ENCODE measurements around the gene WFDC1.

WFDC1 gene

GRCh38 chr16:84302111-84302954 lies 7.7 kb downstream of the WFDC1 start:
- H3K27me3 ChIP-seq (ENCODE audit: insufficient read depth, low read length) = peaks cover 27% of the 10 kb centered on the region
- no peaks in the 10 kb centered on the region for H3K4me1 ChIP-seq (ENCODE audit: control insufficient read depth, insufficient read depth, low read length, unreplicated experiment)
- no peak overlapping the region for H2AFZ ChIP-seq (ENCODE audit: low read length, unreplicated experiment)
- no peaks in the 10 kb centered on the region for H3K36me3 ChIP-seq (ENCODE audit: insufficient read depth, low read length)
- H3K27ac ChIP-seq (ENCODE audit: low read depth, low read length) = no peak overlapping the region
- H3K79me2 ChIP-seq (ENCODE audit: control insufficient read depth, insufficient read depth, low read length, unreplicated experiment) = no peaks in the 10 kb centered on the region
- no peak overlapping the region for H3K4me3 ChIP-seq (ENCODE audit: low read depth, low read length)

DNA sequence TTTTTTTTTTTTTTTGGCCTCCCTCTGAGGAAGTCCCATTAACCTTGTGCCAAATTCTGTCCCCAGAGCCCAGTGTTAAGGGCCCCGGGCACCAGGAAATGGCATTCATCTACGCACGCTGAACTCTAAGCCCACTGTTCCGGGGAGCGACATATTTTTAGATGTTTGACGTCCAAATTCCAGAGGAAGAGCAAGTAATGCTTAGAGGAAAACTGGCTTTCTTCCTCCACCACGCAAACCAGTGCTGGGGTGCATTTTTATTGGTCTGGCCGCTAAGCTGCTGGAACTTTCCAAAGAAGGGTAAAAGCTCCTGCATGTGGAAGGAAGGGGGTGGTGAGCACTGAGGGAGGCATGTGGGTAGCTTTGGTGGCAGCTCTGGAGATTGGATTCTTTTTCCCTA lies 8.3 kb downstream of the WFDC1 start:
- H3K4me1 ChIP-seq (ENCODE audit: control insufficient read depth, insufficient read depth, low read length, unreplicated experiment) = no peaks in the 10 kb centered on the region
- no peak overlapping the region for H3K4me3 ChIP-seq (ENCODE audit: low read depth, low read length)
- no peaks in the 10 kb centered on the region for H3K79me2 ChIP-seq (ENCODE audit: control insufficient read depth, insufficient read depth, low read length, unreplicated experiment)
- H2AFZ ChIP-seq (ENCODE audit: low read length, unreplicated experiment) = no peak overlapping the region
- H3K27ac ChIP-seq (ENCODE audit: low read depth, low read length) = no peak overlapping the region
- H3K27me3 ChIP-seq (ENCODE audit: insufficient read depth, low read length) = peaks cover 27% of the 10 kb centered on the region
- H3K36me3 ChIP-seq (ENCODE audit: insufficient read depth, low read length) = no peaks in the 10 kb centered on the region

- no peak overlapping the region for H3K27ac ChIP-seq (ENCODE audit: low read depth, low read length)
- peaks cover 27% of the 10 kb centered on the region for H3K27me3 ChIP-seq (ENCODE audit: insufficient read depth, low read length)
- no peaks in the 10 kb centered on the region for H3K36me3 ChIP-seq (ENCODE audit: insufficient read depth, low read length)
- H2AFZ ChIP-seq (ENCODE audit: low read length, unreplicated experiment) = no peak overlapping the region
- no peaks in the 10 kb centered on the region for H3K4me1 ChIP-seq (ENCODE audit: control insufficient read depth, insufficient read depth, low read length, unreplicated experiment)
- H3K79me2 ChIP-seq (ENCODE audit: control insufficient read depth, insufficient read depth, low read length, unreplicated experiment) = no peaks in the 10 kb centered on the region
- H3K4me3 ChIP-seq (ENCODE audit: low read depth, low read length) = no peak overlapping the region
These were observed 8.8 kb downstream of the WFDC1 start for GRCh38 chr16:84303516-84303915.

- no peak overlapping the region for H3K4me3 ChIP-seq (ENCODE audit: low read depth, low read length)
- peaks cover 19% of the 10 kb centered on the region for H3K27me3 ChIP-seq (ENCODE audit: insufficient read depth, low read length)
- no peaks in the 10 kb centered on the region for H3K36me3 ChIP-seq (ENCODE audit: insufficient read depth, low read length)
- H3K79me2 ChIP-seq (ENCODE audit: control insufficient read depth, insufficient read depth, low read length, unreplicated experiment) = no peaks in the 10 kb centered on the region
- H2AFZ ChIP-seq (ENCODE audit: low read length, unreplicated experiment) = no peak overlapping the region
- no peak overlapping the region for H3K27ac ChIP-seq (ENCODE audit: low read depth, low read length)
- no peaks in the 10 kb centered on the region for H3K4me1 ChIP-seq (ENCODE audit: control insufficient read depth, insufficient read depth, low read length, unreplicated experiment)
These were observed 11.9 kb downstream of the WFDC1 start for GRCh38 chr16:84306564-84306963.

GRCh38 chr16:84307209-84307954 lies 12.7 kb downstream of the WFDC1 start:
- Histone ChIP-seq H2AFZ (ENCODE audit: low read length, unreplicated experiment) (no peak overlapping the region), H3K79me2 (ENCODE audit: control insufficient read depth, insufficient read depth, low read length, unreplicated experiment) (no peaks in the 10 kb centered on the region), H3K27ac (ENCODE audit: low read depth, low read length) (no peak overlapping the region), H3K4me1 (ENCODE audit: control insufficient read depth, insufficient read depth, low read length, unreplicated experiment) (no peaks in the 10 kb centered on the region), H3K4me3 (ENCODE audit: low read depth, low read length) (no peak overlapping the region), H3K36me3 (ENCODE audit: insufficient read depth, low read length) (no peaks in the 10 kb centered on the region), H3K27me3 (ENCODE audit: insufficient read depth, low read length) (peaks cover 16% of the 10 kb centered on the region)

DNA sequence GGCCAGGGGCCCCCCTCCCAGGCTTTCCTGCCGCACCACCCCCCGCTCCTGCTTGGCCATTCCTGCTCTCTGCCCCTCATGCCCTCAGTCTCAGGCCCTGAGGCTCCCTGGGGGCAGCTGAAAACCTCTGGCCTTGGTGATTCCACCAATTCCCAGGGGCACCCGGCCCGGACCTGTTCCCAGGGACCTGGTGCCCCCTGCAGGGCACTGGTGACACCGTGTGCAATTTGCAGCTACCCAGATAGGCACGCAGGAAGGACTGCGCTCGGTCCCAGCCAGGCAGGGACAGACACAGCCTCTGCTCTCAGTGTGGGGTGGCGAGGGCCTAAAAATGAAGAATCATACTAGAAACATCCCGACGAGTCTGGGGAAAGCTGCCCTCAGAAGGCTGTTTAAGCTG lies 13.4 kb downstream of the WFDC1 start:
- Histone ChIP-seq H3K4me1 (ENCODE audit: control insufficient read depth, insufficient read depth, low read length, unreplicated experiment) (no peaks in the 10 kb centered on the region), H3K79me2 (ENCODE audit: control insufficient read depth, insufficient read depth, low read length, unreplicated experiment) (no peaks in the 10 kb centered on the region), H3K27ac (ENCODE audit: low read depth, low read length) (no peak overlapping the region), H3K27me3 (ENCODE audit: insufficient read depth, low read length) (peaks cover 19% of the 10 kb centered on the region), H3K36me3 (ENCODE audit: insufficient read depth, low read length) (no peaks in the 10 kb centered on the region), H3K4me3 (ENCODE audit: low read depth, low read length) (no peak overlapping the region), H2AFZ (ENCODE audit: low read length, unreplicated experiment) (no peak overlapping the region)

DNA sequence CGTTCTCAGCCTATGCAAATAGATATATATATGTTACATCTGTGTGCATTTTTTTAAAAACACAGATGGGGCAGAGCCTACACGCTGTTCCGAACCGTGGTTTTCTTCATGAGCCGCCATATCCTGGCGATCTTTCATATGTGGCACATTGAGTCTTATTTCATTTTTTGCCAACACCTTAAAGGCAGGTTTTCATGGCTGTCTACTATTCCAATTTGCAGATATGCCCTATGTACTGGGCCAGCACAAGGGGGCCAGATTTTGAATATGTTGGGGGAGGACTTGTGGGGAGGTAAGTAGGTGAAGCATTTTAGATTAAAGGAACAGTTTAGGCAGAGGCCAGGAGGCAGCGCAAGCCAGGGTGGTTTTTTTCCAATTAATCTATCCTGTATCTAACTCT lies 16.0 kb downstream of the WFDC1 start:
- H3K27ac ChIP-seq (ENCODE audit: low read depth, low read length) = no peak overlapping the region
- H3K27me3 ChIP-seq (ENCODE audit: insufficient read depth, low read length) = peaks cover 22% of the 10 kb centered on the region
- H3K36me3 ChIP-seq (ENCODE audit: insufficient read depth, low read length) = no peaks in the 10 kb centered on the region
- no peak overlapping the region for H2AFZ ChIP-seq (ENCODE audit: low read length, unreplicated experiment)
- no peak overlapping the region for H3K4me3 ChIP-seq (ENCODE audit: low read depth, low read length)
- H3K79me2 ChIP-seq (ENCODE audit: control insufficient read depth, insufficient read depth, low read length, unreplicated experiment) = no peaks in the 10 kb centered on the region
- H3K4me1 ChIP-seq (ENCODE audit: control insufficient read depth, insufficient read depth, low read length, unreplicated experiment) = peaks cover 15% of the 10 kb centered on the region

DNA sequence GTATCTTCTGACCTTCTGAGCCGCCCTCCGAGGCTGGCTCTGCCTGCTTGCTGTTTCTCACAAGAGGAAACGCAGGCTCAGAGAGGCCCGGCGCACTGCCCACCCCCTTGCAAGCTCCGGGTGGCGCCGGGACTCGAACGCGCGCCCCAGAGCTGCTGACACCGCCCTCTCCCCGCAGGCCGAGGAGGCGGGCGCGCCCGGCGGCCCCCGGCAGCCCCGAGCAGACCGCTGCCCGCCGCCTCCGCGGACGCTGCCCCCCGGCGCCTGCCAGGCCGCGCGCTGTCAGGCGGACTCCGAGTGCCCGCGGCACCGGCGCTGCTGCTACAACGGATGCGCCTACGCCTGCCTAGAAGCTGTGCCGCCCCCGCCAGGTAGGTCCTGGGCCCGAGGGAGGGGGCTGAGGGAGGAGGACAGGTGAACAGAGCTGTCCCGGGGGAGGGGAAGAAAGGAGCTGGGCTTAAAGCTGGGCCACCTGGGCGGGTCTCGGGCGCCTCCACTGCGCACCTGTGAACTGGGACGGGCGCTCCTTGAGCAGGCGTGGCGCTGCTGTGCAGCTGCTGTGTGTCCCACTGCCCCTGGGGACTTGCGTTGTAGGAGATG lies 18.2 kb downstream of the WFDC1 start:
- Histone ChIP-seq H3K36me3 (ENCODE audit: insufficient read depth, low read length) (no peaks in the 10 kb centered on the region), H3K4me1 (ENCODE audit: control insufficient read depth, insufficient read depth, low read length, unreplicated experiment) (peaks cover 15% of the 10 kb centered on the region), H3K27me3 (ENCODE audit: insufficient read depth, low read length) (peaks cover 23% of the 10 kb centered on the region), H2AFZ (ENCODE audit: low read length, unreplicated experiment) (no peak overlapping the region), H3K4me3 (ENCODE audit: low read depth, low read length) (no peak overlapping the region), H3K27ac (ENCODE audit: low read depth, low read length) (no peak overlapping the region), H3K79me2 (ENCODE audit: control insufficient read depth, insufficient read depth, low read length, unreplicated experiment) (no peaks in the 10 kb centered on the region)

DNA sequence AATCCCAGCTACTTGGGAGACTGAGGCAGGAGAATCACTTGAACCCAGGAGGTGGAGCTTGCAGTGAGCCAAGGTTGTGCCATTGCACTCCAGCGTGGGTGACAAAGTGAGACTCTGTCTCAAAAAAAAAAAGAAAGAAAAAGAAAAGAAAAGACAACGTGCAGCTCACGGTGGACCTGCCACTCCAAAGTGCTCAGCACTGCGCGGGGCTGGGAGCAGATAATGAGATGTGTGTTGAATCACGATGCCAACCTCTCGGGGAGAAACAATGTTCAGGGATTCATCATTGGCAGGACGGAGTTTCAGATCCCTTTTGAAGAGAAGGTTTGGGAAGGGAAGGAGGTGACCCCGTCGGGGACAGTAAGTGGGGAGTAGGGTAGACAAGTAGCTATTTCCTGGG lies 19.2 kb downstream of the WFDC1 start:
- H3K36me3 ChIP-seq (ENCODE audit: insufficient read depth, low read length) = no peaks in the 10 kb centered on the region
- H3K27me3 ChIP-seq (ENCODE audit: insufficient read depth, low read length) = peaks cover 24% of the 10 kb centered on the region
- H3K4me3 ChIP-seq (ENCODE audit: low read depth, low read length) = no peak overlapping the region
- H3K27ac ChIP-seq (ENCODE audit: low read depth, low read length) = no peak overlapping the region
- peaks cover 15% of the 10 kb centered on the region for H3K4me1 ChIP-seq (ENCODE audit: control insufficient read depth, insufficient read depth, low read length, unreplicated experiment)
- H3K79me2 ChIP-seq (ENCODE audit: control insufficient read depth, insufficient read depth, low read length, unreplicated experiment) = no peaks in the 10 kb centered on the region
- no peak overlapping the region for H2AFZ ChIP-seq (ENCODE audit: low read length, unreplicated experiment)

GRCh38 chr16:84314373-84314772 lies 19.7 kb downstream of the WFDC1 start:
- Histone ChIP-seq H3K27ac (ENCODE audit: low read depth, low read length) (no peak overlapping the region), H3K36me3 (ENCODE audit: insufficient read depth, low read length) (no peaks in the 10 kb centered on the region), H2AFZ (ENCODE audit: low read length, unreplicated experiment) (no peak overlapping the region), H3K79me2 (ENCODE audit: control insufficient read depth, insufficient read depth, low read length, unreplicated experiment) (no peaks in the 10 kb centered on the region), H3K27me3 (ENCODE audit: insufficient read depth, low read length) (peaks cover 24% of the 10 kb centered on the region), H3K4me3 (ENCODE audit: low read depth, low read length) (no peak overlapping the region), H3K4me1 (ENCODE audit: control insufficient read depth, insufficient read depth, low read length, unreplicated experiment) (peaks cover 15% of the 10 kb centered on the region)
